Muscle layer of duodenum (tissue), 2 donors: Measurements from ENCODE around the gene FAM170B.

Source experiments
- H3K27ac ChIP-seq: one replicate; pipeline ENCODE4 v1.7.0; 2013; ENCODE audit warnings: mild to moderate bottlenecking, low read length
- H3K27me3 ChIP-seq: one replicate; pipeline ENCODE4 v1.7.0; 2013; ENCODE audit warnings: low read depth, mild to moderate bottlenecking, control low read depth, low read length
- H3K36me3 ChIP-seq, 2 donors: one replicate each; pipeline ENCODE4 v1.7.0; 2013; ENCODE audit warnings: low read length in 2 of 2, control low read depth in 1 of 2, mild to moderate bottlenecking in 1 of 2; ENCODE audit not compliant: insufficient read depth in 2 of 2, control insufficient read depth in 1 of 2
- H3K4me1 ChIP-seq, 2 donors: one replicate each; pipeline ENCODE4 v1.7.0; 2013; ENCODE audit warnings: low read length in 2 of 2, mild to moderate bottlenecking in 2 of 2, control low read depth in 1 of 2, moderate library complexity in 1 of 2; ENCODE audit not compliant: insufficient read depth in 2 of 2, control insufficient read depth in 1 of 2
- H3K4me3 ChIP-seq, 2 donors: one replicate each; pipeline ENCODE4 v1.7.0; 2013; ENCODE audit warnings: low read length in 2 of 2, low read depth in 1 of 2, mild to moderate bottlenecking in 1 of 2
- H3K9me3 ChIP-seq, 2 donors: one replicate each; pipeline ENCODE4 v1.7.0; 2013; ENCODE audit warnings: low read length in 2 of 2, control low read depth in 1 of 2, mild to moderate bottlenecking in 1 of 2; ENCODE audit not compliant: control insufficient read depth in 1 of 2
- donor health status: healthy.

FAM170B gene

GRCh38 chr10:49108656-49109055 lies 25.2 kb downstream of the FAM170B start:
- no peaks in the 10 kb centered on the region for H3K9me3 ChIP-seq
- H3K27ac ChIP-seq = no peak overlapping the region
- peaks cover 9 to 18% of the 10 kb centered on the region in 2 donors for H3K4me1 ChIP-seq
- no peaks in the 10 kb centered on the region for H3K36me3 ChIP-seq
- H3K27me3 ChIP-seq = no peaks in the 10 kb centered on the region
- no peak overlapping the region for H3K4me3 ChIP-seq

DNA sequence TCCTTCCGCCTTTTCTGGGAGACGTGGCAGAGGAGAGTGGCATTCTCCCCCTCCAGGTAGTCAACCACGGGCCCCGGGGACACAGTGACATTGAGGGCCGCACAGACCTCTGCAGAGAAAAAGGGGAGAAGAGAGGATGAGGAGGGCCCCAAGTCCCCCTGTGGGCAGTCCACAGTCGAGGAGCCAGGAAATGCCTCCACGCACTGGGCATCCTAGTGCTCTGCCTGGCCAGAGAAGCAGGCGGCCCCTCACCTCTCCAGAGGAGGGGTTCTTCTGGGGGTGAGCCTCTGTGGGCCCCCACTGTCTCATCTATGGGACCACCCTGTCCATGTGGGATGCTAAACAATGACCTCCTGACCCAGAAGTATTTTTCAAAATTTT lies 25.9 kb downstream of the FAM170B start:
- Histone ChIP-seq H3K9me3 (no peaks in the 10 kb centered on the region), H3K27me3 (no peaks in the 10 kb centered on the region), H3K4me1 (peaks cover 9 to 12% of the 10 kb centered on the region in 2 donors), H3K27ac (no peak overlapping the region), H3K36me3 (no peaks in the 10 kb centered on the region), H3K4me3 (no peak overlapping the region)

GRCh38 chr10:49107111-49107886 lies 26.5 kb downstream of the FAM170B start:
- Histone ChIP-seq H3K9me3 (no peaks in the 10 kb centered on the region), H3K36me3 (no peaks in the 10 kb centered on the region), H3K27me3 (no peaks in the 10 kb centered on the region), H3K4me3 (no peak overlapping the region), H3K4me1 (peaks cover 9 to 11% of the 10 kb centered on the region in 2 donors), H3K27ac (no peak overlapping the region)

DNA sequence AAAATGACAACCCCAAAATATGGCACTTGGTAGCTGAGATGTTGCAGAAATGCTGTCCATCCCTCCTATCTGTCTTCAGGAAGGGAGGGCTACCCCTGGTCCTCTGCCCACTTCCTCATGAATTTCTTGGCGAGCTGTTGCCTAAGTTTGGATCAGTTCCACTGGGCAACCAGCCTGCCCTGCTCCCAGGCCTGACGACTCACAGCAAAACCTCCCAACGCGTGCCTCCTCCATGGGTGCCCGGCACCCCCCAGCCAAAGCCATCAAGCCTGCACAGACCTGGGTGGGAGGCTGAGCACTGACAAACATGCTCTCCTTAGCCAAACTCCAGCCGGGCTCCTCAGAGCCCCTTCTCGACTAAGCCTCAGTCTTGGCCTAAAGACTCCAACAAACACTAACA lies 27.4 kb downstream of the FAM170B start:
- Histone ChIP-seq H3K27ac (no peak overlapping the region), H3K27me3 (no peaks in the 10 kb centered on the region), H3K4me3 (no peak overlapping the region), H3K4me1 (peaks cover 9 to 11% of the 10 kb centered on the region in 2 donors), H3K9me3 (no peaks in the 10 kb centered on the region), H3K36me3 (no peaks in the 10 kb centered on the region)

DNA sequence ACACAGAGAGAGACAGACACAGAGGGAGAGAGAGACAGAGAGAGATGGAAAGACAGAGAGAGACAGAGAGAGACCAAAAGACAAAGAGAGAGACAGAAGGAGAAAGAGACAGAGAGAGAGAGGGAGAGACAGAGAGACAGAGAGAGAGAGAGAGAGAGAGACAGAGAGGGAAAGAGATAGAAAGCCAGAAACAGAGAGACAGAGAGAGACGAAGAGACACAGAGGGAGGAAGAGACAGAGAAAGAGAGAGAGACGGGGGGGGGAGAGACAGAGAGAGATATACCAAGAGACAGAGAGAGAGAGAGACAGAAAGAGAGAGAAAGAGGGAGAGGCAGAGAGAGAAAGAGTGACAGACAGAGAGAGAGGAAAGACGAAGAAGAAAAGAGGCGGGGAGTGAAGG lies 28.7 kb downstream of the FAM170B start:
- Histone ChIP-seq H3K4me3 (no peak overlapping the region), H3K9me3 (no peaks in the 10 kb centered on the region), H3K4me1 (peaks cover 9 to 11% of the 10 kb centered on the region in 2 donors), H3K27ac (no peak overlapping the region), H3K36me3 (no peaks in the 10 kb centered on the region), H3K27me3 (no peaks in the 10 kb centered on the region)

- H3K27me3 ChIP-seq = no peaks in the 10 kb centered on the region
- H3K9me3 ChIP-seq = no peaks in the 10 kb centered on the region
- peaks cover 9 to 11% of the 10 kb centered on the region in 2 donors for H3K4me1 ChIP-seq
- no peak overlapping the region for H3K4me3 ChIP-seq
- no peaks in the 10 kb centered on the region for H3K36me3 ChIP-seq
- H3K27ac ChIP-seq = no peak overlapping the region
Observed at GRCh38 chr10:49104323-49104722, 29.5 kb downstream of the FAM170B start.

- no peaks in the 10 kb centered on the region for H3K27me3 ChIP-seq
- H3K4me1 ChIP-seq = peaks cover 9 to 11% of the 10 kb centered on the region in 2 donors
- no peaks in the 10 kb centered on the region for H3K9me3 ChIP-seq
- no peaks in the 10 kb centered on the region for H3K36me3 ChIP-seq
- H3K27ac ChIP-seq = no peak overlapping the region
- H3K4me3 ChIP-seq = no peak overlapping the region
Observed at GRCh38 chr10:49103761-49104160, 30.1 kb downstream of the FAM170B start.

DNA sequence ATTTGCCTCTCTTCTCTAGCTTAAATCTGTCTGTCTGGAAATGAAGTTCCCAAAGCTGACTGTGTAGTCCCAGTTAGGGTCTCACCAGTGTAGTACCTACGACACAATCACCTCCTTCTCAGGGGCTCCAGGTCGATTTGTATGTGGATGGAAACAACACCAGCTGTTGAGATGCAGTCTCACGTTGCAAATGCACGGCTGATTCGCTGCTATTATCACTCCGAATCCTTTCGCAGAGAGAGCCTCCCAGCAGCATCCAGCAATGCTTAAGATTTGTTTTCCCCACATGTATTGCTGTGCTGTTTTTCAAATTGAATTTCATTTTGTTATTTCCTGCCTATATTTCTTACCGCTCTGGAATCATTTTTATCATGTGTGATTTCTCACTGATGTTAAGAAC lies 34.8 kb downstream of the FAM170B start:
- no peak overlapping the region for H3K4me3 ChIP-seq
- H3K27me3 ChIP-seq = no peaks in the 10 kb centered on the region
- no peaks in the 10 kb centered on the region for H3K36me3 ChIP-seq
- H3K9me3 ChIP-seq = no peaks in the 10 kb centered on the region
- H3K4me1 ChIP-seq = no peaks in the 10 kb centered on the region
- no peak overlapping the region for H3K27ac ChIP-seq

DNA sequence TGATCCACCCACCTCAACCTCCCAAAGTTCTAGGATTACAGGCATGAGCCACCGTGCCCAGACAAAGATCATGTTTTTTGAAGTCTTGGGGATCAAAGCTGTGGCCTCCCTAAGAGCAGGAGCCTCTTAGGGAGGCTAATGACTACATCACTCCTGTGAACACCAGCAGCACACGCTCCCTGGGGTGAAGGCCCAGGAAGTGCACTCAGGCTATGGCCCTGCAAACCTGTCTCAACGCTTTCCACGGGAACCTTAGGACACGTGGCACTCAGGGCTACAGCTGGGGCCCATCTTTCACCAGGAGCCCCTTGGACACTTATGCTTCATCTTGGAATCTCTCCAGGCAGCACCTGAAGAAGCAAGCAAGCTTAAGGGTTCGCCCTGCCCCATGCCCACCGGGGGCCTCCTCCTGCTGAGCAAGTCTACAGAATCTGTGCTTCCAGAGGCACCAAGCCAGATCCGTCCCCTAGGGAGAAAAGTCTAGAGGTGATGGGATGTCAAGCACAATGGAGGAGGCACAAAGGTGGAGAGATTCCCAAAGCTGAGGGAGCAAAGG lies 36.9 kb downstream of the FAM170B start:
- no peak overlapping the region for H3K27ac ChIP-seq

DNA sequence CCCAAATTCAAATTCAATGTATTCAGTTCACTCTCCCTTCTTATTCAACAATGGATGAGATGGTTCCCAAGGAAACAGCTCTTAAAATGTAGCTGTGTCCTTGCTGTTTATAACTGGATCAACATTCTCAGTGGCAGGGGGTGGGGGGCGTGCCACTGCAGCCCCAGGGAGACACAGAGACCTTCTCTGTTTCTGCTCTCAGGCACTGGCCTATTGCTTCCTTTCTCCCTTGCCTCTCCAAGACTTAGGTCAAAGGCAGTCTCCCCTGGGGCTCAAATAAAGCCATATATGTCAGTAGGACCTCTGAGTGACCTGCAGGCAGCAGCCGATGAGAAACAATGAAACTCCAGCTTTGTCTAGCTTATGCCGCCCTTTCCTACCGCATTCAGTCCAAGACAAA lies 39.2 kb downstream of the FAM170B start:
- Histone ChIP-seq H3K4me1 (peaks cover 3 to 9% of the 10 kb centered on the region in 2 donors), H3K27ac (no peak overlapping the region)

More for the DNA sequence above, 36.9 kb downstream of the FAM170B start:
- Histone ChIP-seq H3K4me3 (no peak overlapping the region), H3K4me1 (no peaks in the 10 kb centered on the region), H3K9me3 (no peaks in the 10 kb centered on the region), H3K27me3 (no peaks in the 10 kb centered on the region), H3K36me3 (no peaks in the 10 kb centered on the region)

GRCh38 chr10:49093922-49094321 lies 39.9 kb downstream of the FAM170B start:
- H3K4me3 ChIP-seq = no peak overlapping the region
- no peaks in the 10 kb centered on the region for H3K36me3 ChIP-seq
- H3K4me1 ChIP-seq = peaks cover 4 to 15% of the 10 kb centered on the region in 2 donors
- no peak overlapping the region for H3K27ac ChIP-seq
- no peaks in the 10 kb centered on the region for H3K9me3 ChIP-seq
- H3K27me3 ChIP-seq = no peaks in the 10 kb centered on the region

More for the DNA sequence above, 39.2 kb downstream of the FAM170B start:
- no peaks in the 10 kb centered on the region for H3K9me3 ChIP-seq
- H3K27me3 ChIP-seq = no peaks in the 10 kb centered on the region
- H3K4me3 ChIP-seq = no peak overlapping the region
- no peaks in the 10 kb centered on the region for H3K36me3 ChIP-seq
